ENCODE results near the gene ZBTB20. TPM values are rescaled to one million over a fixed set of nuclear protein-coding genes. Genes with fewer than 3 reads are reported as not detected.

ZBTB20 gene
- total and polyA plus RNA-seq, 8 donors: 0.15 to 149 (median 38.5) TPM

- no peak for TF ChIP-seq EP300 (IDR thresholded peaks at IDR 0.05)
- TF ChIP-seq CTCF (IDR thresholded peaks at IDR 0.05): no peak
- no peak for TF ChIP-seq POLR2AphosphoS5 (IDR thresholded peaks at IDR 0.05)
- no peak for TF ChIP-seq POLR2A (IDR thresholded peaks at IDR 0.05)
- intact Hi-C loops (cut with DNase I; ENCODE audit: low total_unique reads): no loop called here
- DNase-seq: no peak
- Histone ChIP-seq H3K27me3 (no peaks in the 10 kb centered on the region), H3K36me3 (peaks cover 0 to 15% (median 5%) of the 10 kb centered on the region in 4 donors), H3K4me1 (peaks cover 0 to 4% (median 0%) of the 10 kb centered on the region in 4 donors), H3K4me3 (no peak overlapping the region), H3K27ac (no peak overlapping the region), H3K9me3 (no peaks in the 10 kb centered on the region)
- WGBS, 5 donors: 48 to 68% (median 64%) methylated on average over 3 of the region's 3 CpGs
Observed at GRCh38 chr3:114974387-114974786, 172.7 kb downstream of the ZBTB20 start.

- intact Hi-C loops (cut with DNase I; ENCODE audit: low total_unique reads): no loop called here
- TF ChIP-seq CTCF (IDR thresholded peaks at IDR 0.05) (no peak), POLR2AphosphoS5 (IDR thresholded peaks at IDR 0.05) (no peak), EP300 (IDR thresholded peaks at IDR 0.05) (no peak), POLR2A (IDR thresholded peaks at IDR 0.05) (no peak)
Observed at GRCh38 chr3:114973536-114973935, 173.6 kb downstream of the ZBTB20 start.

GRCh38 chr3:114967168-114967567 is 179.9 kb downstream of the ZBTB20 start:
- 49 to 55% (median 51%) methylated on average over 1 of the region's 1 CpG for WGBS, 5 donors
- H3K4me3 ChIP-seq: no peak overlapping the region
- H3K4me1 ChIP-seq: peaks cover 0 to 6% (median 0%) of the 10 kb centered on the region in 4 donors
- no peaks in the 10 kb centered on the region for H3K9me3 ChIP-seq
- intact Hi-C loops (cut with DNase I; ENCODE audit: low total_unique reads): no loop called here
- TF ChIP-seq POLR2AphosphoS5 (IDR thresholded peaks at IDR 0.05) (no peak), POLR2A (IDR thresholded peaks at IDR 0.05) (no peak), CTCF (IDR thresholded peaks at IDR 0.05) (no peak), EP300 (IDR thresholded peaks at IDR 0.05) (no peak)
- no peak overlapping the region for H3K27ac ChIP-seq
- peaks cover 0 to 20% (median 8%) of the 10 kb centered on the region in 4 donors for H3K36me3 ChIP-seq
- DNase-seq: no peak
- no peaks in the 10 kb centered on the region for H3K27me3 ChIP-seq

More at GRCh38 chr3:114973536-114973935, 173.6 kb downstream of the ZBTB20 start:
- Histone ChIP-seq H3K36me3 (peaks cover 0 to 15% (median 5%) of the 10 kb centered on the region in 4 donors), H3K27ac (no peak overlapping the region), H3K4me3 (no peak overlapping the region), H3K27me3 (no peaks in the 10 kb centered on the region), H3K4me1 (peaks cover 0 to 4% (median 0%) of the 10 kb centered on the region in 4 donors), H3K9me3 (no peaks in the 10 kb centered on the region)
- 81 to 91% (median 85%) methylated on average over 3 of the region's 3 CpGs for WGBS, 5 donors
- DNase-seq: no peak

GRCh38 chr3:114962189-114962588 is 184.9 kb downstream of the ZBTB20 start:
- Histone ChIP-seq H3K36me3 (peaks cover 0 to 12% (median 3%) of the 10 kb centered on the region in 4 donors), H3K9me3 (no peaks in the 10 kb centered on the region), H3K4me3 (no peak overlapping the region), H3K27ac (no peak overlapping the region), H3K4me1 (peaks cover 0 to 6% (median 0%) of the 10 kb centered on the region in 4 donors), H3K27me3 (no peaks in the 10 kb centered on the region)
- TF ChIP-seq EP300 (IDR thresholded peaks at IDR 0.05) (no peak), POLR2AphosphoS5 (IDR thresholded peaks at IDR 0.05) (no peak), CTCF (IDR thresholded peaks at IDR 0.05) (no peak), POLR2A (IDR thresholded peaks at IDR 0.05) (no peak)
- 51 to 65% (median 56%) methylated on average over 2 of the region's 2 CpGs for WGBS, 5 donors
- intact Hi-C loops (cut with DNase I; ENCODE audit: low total_unique reads): no loop called here
- DNase-seq: no peak

All from stomach (tissue), 9 donors.